MM.1S (cell line): ENCODE measurements around the gene SPAG17.

Source experiments
- DNase-seq: peaks from one replicate; pipeline ENCODE4 v3.0.0-alpha.2; 2015
- H2AFZ ChIP-seq: fragments of 300-600 bp; sonication (generic); 2 replicates; pipeline ENCODE4 v1.6.0; 2016; ENCODE audit warnings: antibody characterized with exemption, low read length
- H3F3A ChIP-seq: fragments of 300-600 bp; sonication (generic); 2 replicates; pipeline ENCODE4 v1.6.1; 2016; ENCODE audit warnings: mild to moderate bottlenecking, antibody characterized with exemption, low read length, moderate library complexity, mixed read lengths; ENCODE audit not compliant: insufficient read depth
- H3K27ac ChIP-seq: fragments of 300-600 bp; sonication (generic); 2 replicates; pipeline ENCODE4 v1.5.1; 2016; ENCODE audit warnings: mild to moderate bottlenecking, low read length
- H3K27me3 ChIP-seq: fragments of 300-600 bp; sonication (generic); replicated peaks from 2 replicates; pipeline ENCODE4 v1.6.0; 2016; ENCODE audit warnings: low read length; ENCODE audit not compliant: insufficient read depth
- H3K36me3 ChIP-seq: fragments of 300-600 bp; sonication (generic); replicated peaks from 2 replicates; pipeline ENCODE4 v1.6.1; 2016; ENCODE audit warnings: mild to moderate bottlenecking, low read length, mixed read lengths; ENCODE audit not compliant: insufficient read depth
- H3K4me1 ChIP-seq: fragments of 300-600 bp; sonication (generic); 2 replicates; pipeline ENCODE4 v1.6.1; 2016; ENCODE audit warnings: low read length, mixed read lengths
- H3K4me2 ChIP-seq: fragments of 300-600 bp; sonication (generic); 2 replicates; pipeline ENCODE4 v1.6.0; 2016; ENCODE audit warnings: low read depth, low read length
- H3K4me3 ChIP-seq: fragments of 300-600 bp; sonication (generic); 2 replicates; pipeline ENCODE4 v1.5.1; 2016; ENCODE audit warnings: low read length, mixed read lengths
- H3K79me2 ChIP-seq: fragments of 300-600 bp; sonication (generic); 2 replicates; pipeline ENCODE4 v1.6.1; 2016; ENCODE audit warnings: mixed run types, low read length, mixed read lengths
- H3K9ac ChIP-seq: fragments of 300-600 bp; sonication (generic); 2 replicates; pipeline ENCODE4 v1.6.1; 2016; ENCODE audit warnings: low read length, mixed read lengths
- H3K9me2 ChIP-seq: fragments of 300-600 bp; sonication (generic); replicated peaks from 2 replicates; pipeline ENCODE4 v1.6.1; 2016; ENCODE audit warnings: mild to moderate bottlenecking, low read length, mixed read lengths; ENCODE audit not compliant: insufficient read depth
- H3K9me3 ChIP-seq: fragments of 300-600 bp; sonication (generic); replicated peaks from 2 replicates; pipeline ENCODE4 v1.6.1; 2016; ENCODE audit warnings: mild to moderate bottlenecking, low read length, mixed read lengths; ENCODE audit not compliant: insufficient read depth
- H4K20me1 ChIP-seq: fragments of 300-600 bp; sonication (generic); 2 replicates; pipeline ENCODE4 v1.6.1; 2016; ENCODE audit warnings: mild to moderate bottlenecking, low read length, moderate library complexity, mixed read lengths; ENCODE audit not compliant: insufficient read depth
- EZH2 ChIP-seq: fragments of 300-600 bp; sonication (generic); optimal IDR thresholded peaks from 2 replicates; pipeline ENCODE3; 2017; ENCODE audit warnings: low read depth, mild to moderate bottlenecking, antibody characterized with exemption, low read length, mixed read lengths
- EZH2phosphoT487 ChIP-seq: fragments of 300-600 bp; sonication (generic); IDR thresholded peaks from 2 replicates; pipeline ENCODE4 v1.6.1; 2018; ENCODE audit warnings: antibody characterized with exemption, low read length
- TF ChIP-seq, protein P1 (sequence below): fragments of 300-600 bp; sonication (generic); IDR thresholded peaks from 2 replicates; pipeline ENCODE4 v1.5.1; 2016; ENCODE audit warnings: antibody characterized with exemption, low read length, mixed read lengths

SPAG17 gene

DNA sequence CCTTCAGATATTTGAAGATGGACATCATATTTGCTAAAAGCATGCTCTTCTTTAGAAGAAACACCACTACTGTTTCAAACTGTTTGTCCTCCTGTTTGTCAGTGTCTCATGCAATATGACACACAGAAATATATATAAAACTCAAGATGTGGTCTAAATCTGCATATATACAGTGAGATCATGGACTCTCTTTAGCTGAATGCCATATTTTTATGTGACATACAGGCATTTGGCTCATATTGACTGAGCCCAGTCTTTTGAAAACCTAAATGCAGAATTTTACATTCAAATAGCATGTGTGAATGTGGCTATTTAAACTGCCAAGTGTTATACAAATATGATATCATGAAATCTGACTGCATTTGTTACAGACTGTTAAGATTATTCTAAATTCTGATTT, 274.0 kb downstream of the SPAG17 start:
- no peak for TF ChIP-seq EZH2phosphoT487
- TF ChIP-seq, protein P1, sequence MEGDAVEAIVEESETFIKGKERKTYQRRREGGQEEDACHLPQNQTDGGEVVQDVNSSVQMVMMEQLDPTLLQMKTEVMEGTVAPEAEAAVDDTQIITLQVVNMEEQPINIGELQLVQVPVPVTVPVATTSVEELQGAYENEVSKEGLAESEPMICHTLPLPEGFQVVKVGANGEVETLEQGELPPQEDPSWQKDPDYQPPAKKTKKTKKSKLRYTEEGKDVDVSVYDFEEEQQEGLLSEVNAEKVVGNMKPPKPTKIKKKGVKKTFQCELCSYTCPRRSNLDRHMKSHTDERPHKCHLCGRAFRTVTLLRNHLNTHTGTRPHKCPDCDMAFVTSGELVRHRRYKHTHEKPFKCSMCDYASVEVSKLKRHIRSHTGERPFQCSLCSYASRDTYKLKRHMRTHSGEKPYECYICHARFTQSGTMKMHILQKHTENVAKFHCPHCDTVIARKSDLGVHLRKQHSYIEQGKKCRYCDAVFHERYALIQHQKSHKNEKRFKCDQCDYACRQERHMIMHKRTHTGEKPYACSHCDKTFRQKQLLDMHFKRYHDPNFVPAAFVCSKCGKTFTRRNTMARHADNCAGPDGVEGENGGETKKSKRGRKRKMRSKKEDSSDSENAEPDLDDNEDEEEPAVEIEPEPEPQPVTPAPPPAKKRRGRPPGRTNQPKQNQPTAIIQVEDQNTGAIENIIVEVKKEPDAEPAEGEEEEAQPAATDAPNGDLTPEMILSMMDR: no peak
- no peak overlapping the region for H3K4me3 ChIP-seq
- DNase-seq: no peak
- H3K27me3 ChIP-seq: no peaks in the 10 kb centered on the region
- H3F3A ChIP-seq: no peaks in the 10 kb centered on the region; the same call in 1 of the 2 replicates
- no peaks in the 10 kb centered on the region for H4K20me1 ChIP-seq
- H2AFZ ChIP-seq: no peak overlapping the region
- H3K27ac ChIP-seq: no peak overlapping the region
- no peaks in the 10 kb centered on the region for H3K4me1 ChIP-seq
- no peak overlapping the region for H3K4me2 ChIP-seq
- no peaks in the 10 kb centered on the region for H3K9me2 ChIP-seq
- H3K79me2 ChIP-seq: no peaks in the 10 kb centered on the region
- no peaks in the 10 kb centered on the region for H3K9me3 ChIP-seq
- H3K9ac ChIP-seq: no peak overlapping the region
- H3K36me3 ChIP-seq: no peaks in the 10 kb centered on the region

- Histone ChIP-seq H3K4me2 (no peak overlapping the region), H3K27ac (no peak overlapping the region), H3K9me3 (no peaks in the 10 kb centered on the region), H4K20me1 (no peaks in the 10 kb centered on the region), H3K4me1 (no peaks in the 10 kb centered on the region), H3F3A (no peaks in the 10 kb centered on the region), H3K9me2 (no peaks in the 10 kb centered on the region), H3K27me3 (no peaks in the 10 kb centered on the region), H3K4me3 (no peak overlapping the region), H3K36me3 (no peaks in the 10 kb centered on the region; the same call in 1 of the 2 replicates), H3K9ac (no peak overlapping the region), H3K79me2 (no peaks in the 10 kb centered on the region), H2AFZ (no peak overlapping the region)
- no peak for TF ChIP-seq EZH2phosphoT487
- TF ChIP-seq, protein P1: no peak
- TF ChIP-seq EZH2: no peak
- no peak for DNase-seq
Observed at GRCh38 chr1:117905019-117905418, 280.0 kb downstream of the SPAG17 start.

DNA sequence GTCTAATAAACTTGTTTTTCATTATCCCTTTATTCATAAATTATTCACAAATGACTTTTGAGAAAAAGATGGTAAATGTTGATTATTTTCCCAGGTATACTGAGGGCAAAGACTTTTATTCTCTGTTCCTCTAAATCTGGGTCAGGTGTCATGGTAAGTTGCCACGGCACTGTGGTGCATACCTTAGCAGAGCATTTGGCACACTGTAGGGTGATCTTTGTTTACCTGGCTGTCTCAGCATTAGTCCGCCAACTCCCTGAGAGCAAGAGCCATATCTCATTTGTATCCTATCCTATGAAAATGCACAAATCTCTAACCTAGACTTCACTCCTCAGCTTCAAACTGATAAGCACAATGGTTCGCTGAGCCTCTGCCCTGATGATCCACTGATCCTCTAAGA, 280.5 kb downstream of the SPAG17 start:
- Histone ChIP-seq H3K4me1 (no peaks in the 10 kb centered on the region), H2AFZ (no peak overlapping the region), H3K36me3 (no peaks in the 10 kb centered on the region; the same call in 1 of the 2 replicates), H3K9ac (no peak overlapping the region), H3K9me3 (no peaks in the 10 kb centered on the region), H3K9me2 (no peaks in the 10 kb centered on the region), H3K4me3 (no peak overlapping the region), H3K79me2 (no peaks in the 10 kb centered on the region), H3F3A (no peaks in the 10 kb centered on the region), H3K4me2 (no peak overlapping the region), H3K27ac (no peak overlapping the region), H3K27me3 (no peaks in the 10 kb centered on the region), H4K20me1 (no peaks in the 10 kb centered on the region)
- TF ChIP-seq EZH2phosphoT487 (no peak), EZH2 (no peak)
- TF ChIP-seq, protein P1: no peak
- no peak for DNase-seq
